T-cell (primary cell): ENCODE data around the gene GPR55. TPM values are rescaled to one million over a fixed set of nuclear protein-coding genes. Genes with fewer than 3 reads are reported as not detected.

ENCODE experiments used
- ATAC-seq, 4 experiments: fragments of 200-7000 bp in 3 of 4; fragments of 150-1000 bp in 1 of 4; cut with Tn5 transposase; replicated peaks in 1 of 4; 1 replicate in 3 of 4; 2 replicates in 1 of 4; pipeline ENCODE4 v1.10.0; 2021; ENCODE audit warnings: moderate library complexity in 3 of 4, mild to moderate bottlenecking in 2 of 4, moderate number of reproducible peaks in 1 of 4
- CTCF ChIA-PET, 2 donors: fragments of 300-600 bp; sonication (Branson Sonifier 250); formaldehyde crosslinking; loops; one replicate each; lab custom pipeline; 2022; ENCODE audit warnings: antibody characterized with exemption in 2 of 2; lab: Charles Lee
- POLR2A ChIA-PET, 2 donors: fragments of 300-600 bp; sonication (Branson Sonifier 250); formaldehyde crosslinking; loops; one replicate each; lab custom pipeline; 2022; ENCODE audit warnings: antibody characterized with exemption in 2 of 2; lab: Charles Lee
- DNase-seq, 35 experiments: peaks; one replicate each; pipeline versions ENCODE4 v3.0.0 to v3.0.0-alpha.2; 2013 to 2023
- H3K27ac ChIP-seq: one replicate; pipeline ENCODE4 v1.5.1; 2013; ENCODE audit warnings: low read length
- H3K27me3 ChIP-seq, 2 experiments: replicated peaks in 1 of 2; 1 replicate in 1 of 2; 2 replicates in 1 of 2; pipeline versions ENCODE4 v1.6.1 to v1.7.0; 2013; ENCODE audit warnings: low read length in 1 of 2, mixed read lengths in 1 of 2; ENCODE audit not compliant: control insufficient read depth in 2 of 2, insufficient read depth in 2 of 2; ENCODE audit errors: extremely low read depth in 1 of 2
- H3K36me3 ChIP-seq, 2 donors: 1 replicate in 1 of 2; 2 replicates in 1 of 2; pipeline versions ENCODE4 v1.6.1 to v1.7.0; 2013; ENCODE audit warnings: low read length in 1 of 2; ENCODE audit not compliant: control insufficient read depth in 2 of 2, insufficient read depth in 1 of 2; ENCODE audit errors: extremely low read depth in 1 of 2
- H3K4me1 ChIP-seq, 2 experiments: 1 replicate in 1 of 2; 2 replicates in 1 of 2; pipeline versions ENCODE4 v1.6.1 to v1.7.0; 2013; ENCODE audit warnings: low read length in 2 of 2, mixed read lengths in 1 of 2; ENCODE audit not compliant: insufficient read depth in 2 of 2, control insufficient read depth in 1 of 2; ENCODE audit errors: extremely low read depth in 1 of 2
- H3K4me3 ChIP-seq, 2 donors: 1 replicate in 1 of 2; 2 replicates in 1 of 2; pipeline versions ENCODE4 v1.5.1 to v1.7.0; 2013; ENCODE audit warnings: mild to moderate bottlenecking in 2 of 2, low read length in 1 of 2, moderate library complexity in 1 of 2; ENCODE audit not compliant: control insufficient read depth in 1 of 2; ENCODE audit errors: extremely low read depth in 1 of 2
- H3K9me3 ChIP-seq: 2 replicates; pipeline ENCODE4 v1.7.0; 2013
- H3K27ac Mint-ChIP-seq, 2 donors: one replicate each; pipeline ENCODE4 v1.8.0; 2020 to 2021; ENCODE audit warnings: mild to moderate bottlenecking in 2 of 2, mixed read lengths in 2 of 2
- H3K27me3 Mint-ChIP-seq, 2 donors: one replicate each; pipeline ENCODE4 v1.8.0; 2021 to 2022; ENCODE audit warnings: mixed read lengths in 2 of 2
- H3K36me3 Mint-ChIP-seq: one replicate; pipeline ENCODE4 v1.8.0; 2021; ENCODE audit warnings: mixed read lengths
- H3K4me1 Mint-ChIP-seq, 3 donors: one replicate each; pipeline ENCODE4 v1.8.0; 2020 to 2022; ENCODE audit warnings: mixed read lengths in 3 of 3, mild to moderate bottlenecking in 1 of 3
- H3K4me3 Mint-ChIP-seq, 3 donors: one replicate each; pipeline ENCODE4 v1.8.0; 2020 to 2022; ENCODE audit warnings: mild to moderate bottlenecking in 3 of 3, mixed read lengths in 3 of 3, moderate library complexity in 3 of 3
- H3K9me3 Mint-ChIP-seq, 3 donors: one replicate each; pipeline ENCODE4 v1.8.0; 2020 to 2022; ENCODE audit warnings: mixed read lengths in 3 of 3
- WGBS: methylation state at CpG from one replicate; pipeline ENCODE4 v1.1.5; 2013; ENCODE audit warnings: missing lambda C conversion rate; ENCODE audit not compliant: insufficient coverage; 5-methylcytosine and 5-hydroxymethylcytosine counted together
- total RNA-seq, 35 experiments: library from RNA in 6 of 35; stranded (reverse) in 6 of 35; fragments of 120-200 nt in 1 of 35; gene quantifications; one replicate each; pipeline versions ENCODE4 v1.2.1 to v1.2.4 and lab custom pipeline; 2013 to 2026

GPR55 gene
- total RNA-seq, 5 donors from 2014 or later (not counting 1 experiment from before 2014, with no cell fraction given), result 2.7 to 15.5 (median 7.8) TPM

- POLR2A ChIA-PET, result no interaction called here
- H3K36me3 Mint-ChIP-seq, result peaks cover 13% of the 10 kb centered on the region
- Histone ChIP-seq H3K9me3 (no peaks in the 10 kb centered on the region), H3K4me1 (peaks cover 8 to 23% of the 10 kb centered on the region in 2 experiments), H3K4me3 (no peak overlapping the region), H3K27ac (no peak overlapping the region), H3K27me3 (peaks cover 0 to 8% of the 10 kb centered on the region in 2 experiments), H3K36me3 (peaks cover 4 to 6% of the 10 kb centered on the region in 2 donors)
- no peaks in the 10 kb centered on the region for H3K27me3 Mint-ChIP-seq
- peaks cover 39 to 46% (median 41%) of the 10 kb centered on the region in 3 donors for H3K4me1 Mint-ChIP-seq
- peak overlapping the region; percentile 2 to 64 for H3K27ac Mint-ChIP-seq
- no peak overlapping the region for H3K4me3 Mint-ChIP-seq
- CTCF ChIA-PET, result interaction anchor here in 1 of 2 donors (0.7 kb wide), 1 partner anchor 93 kb away, joined by 3 read pairs; no protein-coding TSS in a partner anchor
- WGBS, result 52% methylated on average over 7 of the region's 10 CpGs
- no peak for ATAC-seq
- no peaks in the 10 kb centered on the region for H3K9me3 Mint-ChIP-seq
- peak in 1 of 35 experiments; percentile 11 for DNase-seq
Observed at GRCh38 chr2:230908595-230909191, 16.3 kb downstream of the GPR55 start.

DNA sequence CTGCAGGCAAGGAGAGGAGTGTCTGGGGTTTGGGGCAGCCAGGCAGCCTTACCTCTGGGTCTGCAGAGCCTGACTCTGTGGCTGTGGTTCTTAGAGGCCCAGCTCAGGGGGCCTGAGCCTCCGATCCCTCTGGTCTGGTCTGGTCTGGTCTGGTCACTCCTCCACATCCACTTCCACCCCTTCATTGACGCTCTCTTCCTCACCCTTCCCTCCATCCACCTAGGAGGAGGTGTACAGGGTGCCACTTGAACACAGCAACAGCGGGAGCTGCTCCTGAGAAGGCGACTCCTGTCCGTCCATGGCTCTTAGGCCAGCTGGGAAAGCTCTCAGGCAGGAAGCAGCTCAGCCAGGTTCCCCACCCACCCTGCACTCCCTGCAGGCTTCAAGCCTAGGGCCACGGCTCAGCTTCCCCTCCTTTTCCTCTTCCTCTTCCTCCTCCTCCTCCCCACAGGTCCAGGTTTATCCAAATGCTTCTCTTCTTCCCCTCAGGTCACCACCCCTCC, 16.9 kb downstream of the GPR55 start:
- H3K4me3 Mint-ChIP-seq, result peak overlapping the region in 1 of 3 donors; percentile 9
- Histone ChIP-seq H3K4me1 (peaks cover 8 to 23% of the 10 kb centered on the region in 2 experiments), H3K9me3 (no peaks in the 10 kb centered on the region), H3K27ac (no peak overlapping the region), H3K27me3 (peaks cover 0 to 8% of the 10 kb centered on the region in 2 experiments), H3K36me3 (peaks cover 4 to 6% of the 10 kb centered on the region in 2 donors), H3K4me3 (no peak overlapping the region)
- no peaks in the 10 kb centered on the region for H3K27me3 Mint-ChIP-seq
- CTCF ChIA-PET, result interaction anchor here (0.5 to 0.7 kb wide), 2 partner anchors 15 to 93 kb away, joined by 3 to 4 read pairs; no protein-coding TSS in a partner anchor
- POLR2A ChIA-PET, result no interaction called here
- no peaks in the 10 kb centered on the region for H3K9me3 Mint-ChIP-seq
- 72% methylated on average over 5 of the region's 6 CpGs for WGBS
- H3K27ac Mint-ChIP-seq, result peak overlapping the region; percentile 2 to 64
- DNase-seq (peak in 2 of 35 experiments; percentile 5 to 9), ATAC-seq (no peak)
- peaks cover 13% of the 10 kb centered on the region for H3K36me3 Mint-ChIP-seq
- peaks cover 35 to 43% (median 41%) of the 10 kb centered on the region in 3 donors for H3K4me1 Mint-ChIP-seq

DNA sequence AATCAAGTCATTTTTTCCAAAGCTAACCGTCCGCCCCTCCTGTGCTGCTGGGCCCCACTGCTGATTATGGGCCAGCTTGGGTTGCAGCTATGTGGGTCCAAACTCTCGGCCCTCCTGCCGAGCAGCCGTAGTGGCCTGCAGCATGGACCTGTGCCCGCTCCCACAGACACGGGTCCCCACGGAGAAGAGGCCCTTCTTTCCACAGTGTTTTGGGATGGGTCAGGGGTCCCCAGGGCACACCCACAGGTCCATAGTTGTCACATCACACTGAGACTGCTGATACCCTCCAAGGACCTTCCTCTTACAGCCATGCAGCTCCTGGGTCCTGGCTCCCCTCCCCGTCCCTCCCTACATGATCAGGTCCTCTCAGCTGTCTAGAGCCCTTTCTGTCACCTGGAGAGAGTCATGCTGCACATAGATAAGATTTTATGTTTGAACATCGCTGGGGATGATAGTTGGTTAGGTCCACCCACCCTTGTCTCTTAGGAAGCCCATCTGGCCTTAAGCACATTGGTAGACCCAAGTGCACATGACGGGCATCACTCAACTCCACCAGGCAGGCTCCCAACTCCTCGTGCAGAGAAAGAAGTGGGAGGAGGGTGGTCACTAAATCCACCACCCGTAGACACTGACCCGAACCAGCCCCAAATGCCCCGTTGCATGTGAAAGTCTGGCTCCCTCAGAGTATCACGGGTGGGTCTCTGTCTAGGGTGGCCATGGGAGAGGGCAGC, 17.5 kb downstream of the GPR55 start:
- no peak overlapping the region for H3K4me3 Mint-ChIP-seq
- H3K27me3 ChIP-seq, result peaks cover 0 to 10% of the 10 kb centered on the region in 2 experiments
- no peaks in the 10 kb centered on the region for H3K27me3 Mint-ChIP-seq
- H3K4me1 Mint-ChIP-seq, result peaks cover 35 to 43% (median 43%) of the 10 kb centered on the region in 3 donors
- no peak overlapping the region for H3K27ac ChIP-seq
- H3K36me3 Mint-ChIP-seq, result peaks cover 13% of the 10 kb centered on the region
- H3K4me3 ChIP-seq, result no peak overlapping the region
- H3K9me3 Mint-ChIP-seq, result no peaks in the 10 kb centered on the region
- 93% methylated on average over 13 of the region's 16 CpGs for WGBS
- H3K4me1 ChIP-seq, result peaks cover 8 to 23% of the 10 kb centered on the region in 2 experiments
- no peak overlapping the region for H3K27ac Mint-ChIP-seq
- POLR2A ChIA-PET, result no interaction called here
- CTCF ChIA-PET, result interaction anchor here (0.5 to 0.9 kb wide), 3 partner anchors 9 to 180 kb away, joined by 3 to 4 read pairs (median 4); no protein-coding TSS in a partner anchor
- peaks cover 4 to 6% of the 10 kb centered on the region in 2 donors for H3K36me3 ChIP-seq
- no peak for ATAC-seq
- no peaks in the 10 kb centered on the region for H3K9me3 ChIP-seq
- DNase-seq, result peak in 2 of 35 experiments; percentile 12 to 21

DNA sequence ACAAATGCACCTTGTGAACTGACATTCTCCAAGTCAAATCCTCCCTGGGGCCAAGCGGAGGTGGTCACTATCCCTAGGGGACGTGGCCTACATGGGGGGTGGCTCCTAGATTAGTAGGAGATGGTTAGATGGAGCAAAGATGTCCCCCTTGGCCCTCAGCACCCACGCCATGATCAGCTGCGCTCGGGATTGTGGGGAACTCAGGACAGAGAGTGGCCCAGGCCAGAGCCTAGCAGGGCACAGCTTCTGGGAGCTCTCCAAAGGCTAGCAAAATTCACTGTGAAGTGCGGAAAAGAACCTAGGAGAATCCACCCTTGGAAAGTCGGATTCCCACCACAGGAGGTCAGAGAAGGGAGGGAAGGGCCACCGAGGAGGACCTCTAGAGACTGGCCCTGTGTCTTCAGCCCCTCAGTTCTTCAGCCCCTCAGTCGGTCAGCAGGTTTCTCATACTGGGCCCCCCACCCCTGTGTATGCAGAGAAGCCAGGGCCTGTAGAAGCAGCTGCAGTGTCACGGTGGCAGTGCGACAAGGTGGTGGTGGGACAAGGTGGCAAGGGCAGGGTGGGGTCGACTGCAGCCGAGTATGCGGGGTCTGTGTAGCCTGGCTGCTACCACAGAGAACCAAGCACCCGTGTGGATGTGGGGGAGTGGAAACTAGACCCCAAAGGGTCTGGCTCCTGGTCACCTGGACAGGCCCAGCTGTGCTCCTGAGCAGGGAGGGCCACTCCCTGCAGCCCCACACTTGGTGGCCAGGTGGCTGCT, 18.4 kb downstream of the GPR55 start:
- H3K27ac ChIP-seq, result no peak overlapping the region
- ATAC-seq (no peak), DNase-seq (peak in 2 of 35 experiments; percentile 10 to 11)
- POLR2A ChIA-PET, result no interaction called here
- peaks cover 0 to 10% of the 10 kb centered on the region in 2 experiments for H3K27me3 ChIP-seq
- peaks cover 4 to 6% of the 10 kb centered on the region in 2 donors for H3K36me3 ChIP-seq
- no peak overlapping the region for H3K4me3 ChIP-seq
- Mint-ChIP-seq H3K27ac (peak overlapping the region in 1 of 2 donors; percentile 81), H3K4me3 (no peak overlapping the region), H3K9me3 (no peaks in the 10 kb centered on the region), H3K36me3 (peaks cover 13% of the 10 kb centered on the region), H3K27me3 (no peaks in the 10 kb centered on the region), H3K4me1 (peaks cover 40 to 47% (median 45%) of the 10 kb centered on the region in 3 donors)
- H3K4me1 ChIP-seq, result peaks cover 8 to 27% of the 10 kb centered on the region in 2 experiments
- 98% methylated on average over 13 of the region's 15 CpGs for WGBS
- CTCF ChIA-PET, result interaction anchor here (0.6 to 0.9 kb wide), 3 partner anchors 10 to 181 kb away, joined by 3 to 4 read pairs (median 3); no protein-coding TSS in a partner anchor
- no peaks in the 10 kb centered on the region for H3K9me3 ChIP-seq

DNA sequence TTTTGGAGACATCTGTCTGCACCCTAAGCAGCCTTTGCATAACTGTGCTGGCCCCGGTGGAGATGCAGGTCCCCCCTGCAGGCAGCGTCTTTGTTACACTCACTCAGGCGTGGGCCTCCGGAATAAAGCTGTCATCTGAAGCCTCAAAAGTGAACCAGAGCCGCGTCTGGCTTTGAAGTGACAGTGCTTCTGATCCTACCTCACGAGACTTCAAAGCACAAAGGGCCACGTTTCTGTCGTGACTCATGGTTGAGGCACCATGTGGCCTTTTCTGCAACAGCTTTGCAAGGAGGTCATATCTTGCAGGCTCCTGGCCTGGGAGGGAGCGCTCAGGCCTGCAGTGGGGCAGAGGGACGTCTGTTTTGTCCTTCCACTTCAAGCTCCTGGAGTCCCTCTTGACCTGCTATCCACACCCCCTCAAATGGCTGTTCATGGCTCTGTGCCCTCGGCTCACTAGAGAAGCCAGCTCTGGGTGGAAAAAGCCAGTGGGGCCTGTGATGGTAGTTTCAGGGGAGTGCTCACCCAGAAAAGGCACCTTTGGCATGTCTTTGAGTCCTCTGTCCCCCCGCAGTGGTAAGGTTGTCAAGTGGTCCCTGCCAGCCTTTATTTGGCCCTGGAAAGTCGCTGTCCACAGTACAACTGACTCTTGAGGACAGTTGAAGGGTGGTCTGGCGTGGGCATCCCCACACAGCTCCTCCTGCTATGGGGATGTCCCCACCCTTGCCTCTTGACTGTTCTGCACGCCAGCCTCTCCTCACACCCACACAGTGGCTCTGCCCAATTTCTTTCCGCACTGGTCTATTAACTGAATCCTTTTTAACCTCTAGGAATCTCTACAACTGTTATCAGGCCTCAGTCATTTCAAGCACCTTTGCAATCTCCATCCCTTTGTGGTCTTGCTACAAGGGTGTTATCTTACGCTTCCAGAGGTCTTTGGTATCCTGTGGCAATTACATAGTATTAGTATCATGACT, 19.3 kb downstream of the GPR55 start:
- ChIA-PET POLR2A (no interaction called here), CTCF (interaction anchor here in 1 of 2 donors (0.8 kb wide), 1 partner anchor 81 kb away, joined by 3 read pairs; no protein-coding TSS in a partner anchor)
- Histone ChIP-seq H3K4me1 (peaks cover 8 to 27% of the 10 kb centered on the region in 2 experiments), H3K36me3 (peaks cover 4 to 6% of the 10 kb centered on the region in 2 donors), H3K9me3 (no peaks in the 10 kb centered on the region), H3K27ac (no peak overlapping the region), H3K4me3 (no peak overlapping the region), H3K27me3 (peaks cover 0 to 17% of the 10 kb centered on the region in 2 experiments)
- WGBS, result 22% methylated on average over 15 of the region's 18 CpGs
- H3K36me3 Mint-ChIP-seq, result peaks cover 10% of the 10 kb centered on the region
- H3K4me3 Mint-ChIP-seq, result peak overlapping the region in 2 of 3 donors; percentile 11 to 58
- H3K9me3 Mint-ChIP-seq, result no peaks in the 10 kb centered on the region
- H3K4me1 Mint-ChIP-seq, result peaks cover 40 to 46% (median 41%) of the 10 kb centered on the region in 3 donors
- no peaks in the 10 kb centered on the region for H3K27me3 Mint-ChIP-seq
- DNase-seq (peak; percentile 49 to 87 (median 72)), ATAC-seq (peak; percentile 95 to 97 (median 96))
- H3K27ac Mint-ChIP-seq, result peak overlapping the region; percentile 67 to 81
